Smooth muscle cell (in vitro differentiated cells): ENCODE measurements around the gene CTSS. TPM values are rescaled to one million over a fixed set of nuclear protein-coding genes. Genes with fewer than 3 reads are reported as not detected.

Experiments
- DNase-seq: peaks from one replicate; lab custom pipeline; 2025; ENCODE audit not compliant: unreplicated experiment; lab: John Stamatoyannopoulos, UW
- H2AFZ ChIP-seq: fragments of 200-600 bp; sonication (generic); 2 replicates; pipeline ENCODE4 v1.6.0; 2016; ENCODE audit warnings: antibody characterized with exemption, low read depth, mild to moderate bottlenecking
- H3F3A ChIP-seq: fragments of 200-600 bp; sonication (generic); 2 replicates; pipeline ENCODE4 v1.6.0; 2017; ENCODE audit warnings: antibody characterized with exemption, low read depth
- H3K27ac ChIP-seq: fragments of 200-600 bp; sonication (generic); 2 replicates; pipeline ENCODE4 v1.5.1; 2016; ENCODE audit warnings: low read depth, mild to moderate bottlenecking
- H3K27me3 ChIP-seq: fragments of 200-600 bp; sonication (generic); 2 replicates; pipeline ENCODE4 v1.6.1; 2016; ENCODE audit warnings: low read depth, mild to moderate bottlenecking
- H3K36me3 ChIP-seq: fragments of 200-600 bp; sonication (generic); 2 replicates; pipeline ENCODE4 v1.5.1; 2016; ENCODE audit warnings: low read depth
- H3K4me1 ChIP-seq: fragments of 200-600 bp; sonication (generic); 2 replicates; pipeline ENCODE4 v1.5.1; 2016; ENCODE audit warnings: low read depth
- H3K4me2 ChIP-seq: fragments of 200-600 bp; sonication (generic); 2 replicates; pipeline ENCODE4 v1.6.0; 2016; ENCODE audit warnings: mild to moderate bottlenecking
- H3K4me3 ChIP-seq: fragments of 200-600 bp; sonication (generic); 2 replicates; pipeline ENCODE4 v1.5.1; 2016; ENCODE audit warnings: mild to moderate bottlenecking
- H3K79me2 ChIP-seq: fragments of 200-600 bp; sonication (generic); 2 replicates; pipeline ENCODE4 v1.6.0; 2016; ENCODE audit warnings: low read depth, mild to moderate bottlenecking
- H3K9ac ChIP-seq: fragments of 200-600 bp; sonication (generic); 2 replicates; pipeline ENCODE4 v1.6.0; 2016; ENCODE audit warnings: low read depth
- H3K9me3 ChIP-seq: fragments of 200-600 bp; sonication (generic); replicated peaks from 2 replicates; pipeline ENCODE4 v1.5.1; 2016; ENCODE audit warnings: low read depth
- H4K20me1 ChIP-seq: fragments of 200-600 bp; sonication (generic); 2 replicates; pipeline ENCODE4 v1.6.0; 2016; ENCODE audit warnings: low read depth
- WGBS: methylation state at CpG from one replicate; pipeline ENCODE4 v1.1.7; 2016; ENCODE audit warnings: low lambda C conversion rate; 5-methylcytosine and 5-hydroxymethylcytosine counted together
- polyA plus RNA-seq: library from polyadenylated mRNA; unstranded; fragments of >200 nt; fragmentation: Nextera tagmentation; extraction: Ambion mirVana; gene quantifications from 2 replicates; pipeline ENCODE4 v1.2.1, GENCODE V29; 2016
- total RNA-seq: library from RNA; depleted of rRNA; stranded (reverse); fragments of >200 nt; gene quantifications from 2 replicates; pipeline ENCODE4 v1.2.3, GENCODE V29; 2014
- TF ChIP-seq, protein P1 (sequence below): fragments of 200-600 bp; sonication (generic); IDR thresholded peaks from 2 replicates; pipeline ENCODE4 v1.5.1; 2017; ENCODE audit warnings: borderline replicate concordance, mild to moderate bottlenecking, antibody characterized with exemption; ENCODE audit not compliant: insufficient read depth, poor library complexity, severe bottlenecking

The CTSS gene
- total and polyA plus RNA-seq, 2 experiments from 2014 or later: 1.4 to 2.8 TPM

DNA sequence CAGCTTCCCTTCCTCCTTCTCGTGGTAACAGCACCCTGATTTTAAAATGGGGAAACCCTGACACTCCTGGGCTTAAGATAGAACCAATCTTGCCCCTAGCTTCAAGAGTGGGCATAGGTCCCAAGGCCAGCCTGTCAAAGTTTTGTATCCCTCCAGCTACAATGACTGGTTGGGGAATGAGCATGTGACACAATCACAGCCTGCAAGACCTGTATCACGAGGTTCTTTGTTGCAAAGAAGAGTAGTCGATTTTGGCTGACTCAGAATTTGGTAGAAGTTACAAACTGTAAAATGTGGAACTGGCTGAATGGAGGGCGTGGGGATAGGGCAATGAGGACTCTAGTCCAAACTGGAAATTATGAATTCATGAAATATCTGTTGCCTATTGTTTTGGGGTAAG, 23.8 kb upstream of the CTSS start:
- H3K36me3 ChIP-seq: no peaks in the 10 kb centered on the region
- H3K79me2 ChIP-seq: no peaks in the 10 kb centered on the region
- H3K9ac ChIP-seq: no peak overlapping the region
- H3K9me3 ChIP-seq: no peaks in the 10 kb centered on the region
- H3K27me3 ChIP-seq: no peaks in the 10 kb centered on the region
- H3F3A ChIP-seq: no peaks in the 10 kb centered on the region
- H3K4me3 ChIP-seq: no peak overlapping the region
- no peaks in the 10 kb centered on the region for H4K20me1 ChIP-seq
- TF ChIP-seq, protein P1, sequence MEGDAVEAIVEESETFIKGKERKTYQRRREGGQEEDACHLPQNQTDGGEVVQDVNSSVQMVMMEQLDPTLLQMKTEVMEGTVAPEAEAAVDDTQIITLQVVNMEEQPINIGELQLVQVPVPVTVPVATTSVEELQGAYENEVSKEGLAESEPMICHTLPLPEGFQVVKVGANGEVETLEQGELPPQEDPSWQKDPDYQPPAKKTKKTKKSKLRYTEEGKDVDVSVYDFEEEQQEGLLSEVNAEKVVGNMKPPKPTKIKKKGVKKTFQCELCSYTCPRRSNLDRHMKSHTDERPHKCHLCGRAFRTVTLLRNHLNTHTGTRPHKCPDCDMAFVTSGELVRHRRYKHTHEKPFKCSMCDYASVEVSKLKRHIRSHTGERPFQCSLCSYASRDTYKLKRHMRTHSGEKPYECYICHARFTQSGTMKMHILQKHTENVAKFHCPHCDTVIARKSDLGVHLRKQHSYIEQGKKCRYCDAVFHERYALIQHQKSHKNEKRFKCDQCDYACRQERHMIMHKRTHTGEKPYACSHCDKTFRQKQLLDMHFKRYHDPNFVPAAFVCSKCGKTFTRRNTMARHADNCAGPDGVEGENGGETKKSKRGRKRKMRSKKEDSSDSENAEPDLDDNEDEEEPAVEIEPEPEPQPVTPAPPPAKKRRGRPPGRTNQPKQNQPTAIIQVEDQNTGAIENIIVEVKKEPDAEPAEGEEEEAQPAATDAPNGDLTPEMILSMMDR: no peak
- H3K27ac ChIP-seq: no peak overlapping the region
- H3K4me1 ChIP-seq: no peaks in the 10 kb centered on the region
- H3K4me2 ChIP-seq: no peak overlapping the region
- 78% methylated on average over 4 of the region's 4 CpGs for WGBS
- H2AFZ ChIP-seq: no peak overlapping the region
- no peak for DNase-seq

DNA sequence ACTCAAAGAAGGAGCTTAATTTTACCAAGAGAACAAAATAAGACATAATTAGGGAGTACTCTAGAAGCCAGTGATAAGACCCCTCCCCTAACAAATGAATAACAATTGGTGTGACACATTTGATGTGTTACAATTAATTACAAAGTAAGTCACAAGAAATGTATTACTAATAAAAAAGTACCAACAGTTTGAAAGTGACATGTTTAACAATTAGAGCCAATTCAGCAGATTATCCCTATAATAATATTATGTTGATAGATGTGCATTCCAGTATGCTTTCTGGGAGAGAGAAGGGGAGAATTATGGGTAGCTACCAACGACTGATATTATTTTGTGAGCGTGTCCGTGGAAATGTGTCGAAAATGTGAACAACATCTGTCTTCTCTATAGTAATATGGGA, 23.4 kb upstream of the CTSS start:
- Histone ChIP-seq H3K4me1 (no peaks in the 10 kb centered on the region), H2AFZ (no peak overlapping the region), H3K36me3 (no peaks in the 10 kb centered on the region), H3K79me2 (no peaks in the 10 kb centered on the region), H4K20me1 (no peaks in the 10 kb centered on the region), H3K9me3 (no peaks in the 10 kb centered on the region), H3K27ac (no peak overlapping the region), H3K27me3 (no peaks in the 10 kb centered on the region), H3F3A (no peaks in the 10 kb centered on the region), H3K4me2 (no peak overlapping the region), H3K4me3 (no peak overlapping the region), H3K9ac (no peak overlapping the region)
- TF ChIP-seq, protein P1: no peak
- WGBS: 97% methylated on average over 4 of the region's 4 CpGs
- no peak for DNase-seq

DNA sequence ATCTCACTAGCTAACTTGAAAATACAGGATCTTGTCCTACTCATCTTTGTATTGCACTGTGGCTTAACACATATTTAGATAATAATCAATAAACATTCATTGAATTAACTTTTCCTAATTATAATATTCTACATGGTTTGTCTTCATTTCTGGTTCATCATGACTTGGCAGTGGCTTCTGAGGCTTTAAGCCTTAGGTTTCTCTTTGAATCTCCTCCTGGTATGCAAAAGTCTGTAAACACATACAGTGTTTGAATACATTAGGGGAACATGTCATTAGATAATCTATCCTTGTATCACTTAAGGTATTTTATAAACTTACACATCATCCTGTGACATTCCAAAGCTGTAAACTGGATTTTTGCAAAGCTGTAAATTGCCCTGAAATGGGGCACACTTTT, 21.9 kb upstream of the CTSS start:
- H3K4me2 ChIP-seq: peak overlapping the region; percentile 46
- H3K79me2 ChIP-seq: no peaks in the 10 kb centered on the region
- H3K9me3 ChIP-seq: no peaks in the 10 kb centered on the region
- no peaks in the 10 kb centered on the region for H4K20me1 ChIP-seq
- H3K4me3 ChIP-seq: no peak overlapping the region
- no peak for DNase-seq
- H3K36me3 ChIP-seq: no peaks in the 10 kb centered on the region
- no peak overlapping the region for H3K27ac ChIP-seq
- TF ChIP-seq, protein P1: no peak
- no peak overlapping the region for H2AFZ ChIP-seq
- H3K4me1 ChIP-seq: no peaks in the 10 kb centered on the region
- H3K27me3 ChIP-seq: no peaks in the 10 kb centered on the region
- no peak overlapping the region for H3K9ac ChIP-seq
- H3F3A ChIP-seq: no peaks in the 10 kb centered on the region

DNA sequence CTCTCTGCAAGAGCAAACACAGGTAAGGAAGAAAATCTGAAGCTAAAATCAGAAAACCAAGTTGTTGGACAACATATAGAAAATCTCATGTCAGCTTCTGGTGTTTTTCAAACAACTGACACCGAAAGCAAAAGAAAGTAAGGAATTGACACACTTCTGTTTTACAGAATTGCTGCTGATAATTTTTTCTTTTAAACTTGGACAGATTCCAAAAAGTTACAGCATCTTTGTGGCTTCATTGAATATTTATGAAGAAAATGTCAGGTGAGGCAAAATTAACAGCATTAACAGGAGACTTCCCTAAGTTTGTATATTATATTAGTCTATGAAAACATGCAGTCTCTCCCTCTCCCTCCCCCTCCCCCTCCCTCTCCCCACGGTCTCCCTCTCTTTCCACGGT, 14.9 kb upstream of the CTSS start:
- Histone ChIP-seq H3K4me1 (no peaks in the 10 kb centered on the region), H3K36me3 (no peaks in the 10 kb centered on the region), H3K79me2 (no peaks in the 10 kb centered on the region), H4K20me1 (no peaks in the 10 kb centered on the region), H3K9me3 (no peaks in the 10 kb centered on the region), H3F3A (no peaks in the 10 kb centered on the region), H3K27me3 (no peaks in the 10 kb centered on the region), H2AFZ (no peak overlapping the region), H3K4me3 (no peak overlapping the region), H3K9ac (no peak overlapping the region), H3K4me2 (no peak overlapping the region), H3K27ac (no peak overlapping the region)
- DNase-seq: no peak
- TF ChIP-seq, protein P1: no peak
- 96% methylated on average over 1 of the region's 3 CpGs for WGBS
